Measurements from ENCODE around the gene SPEN.
"Not testable (repeated sequence)": the region's sequence is repeated elsewhere in the genome, so short reads cannot be mapped to it uniquely, and the experiment has no call there.

The SPEN gene

GRCh38 chr1:15847100-15847892, at the start of gene SPEN:
SPEN (plus strand) TSS chr1:15847707; CDS start chr1:15848068, 361 bp downstream.
- peak; percentile 99 for DNase-seq

- DNase-seq: no peak
These were observed 48.3 kb upstream of the SPEN start for GRCh38 chr1:15799004-15799867.

- DNase-seq: peak; percentile 53
These were observed 47.3 kb upstream of the SPEN start for GRCh38 chr1:15799928-15800835.

GRCh38 chr1:15802234-15802965, 45.1 kb upstream of the SPEN start:
- DNase-seq: no peak

- DNase-seq: no peak
These were observed 44.1 kb upstream of the SPEN start for GRCh38 chr1:15803380-15803779.

- no peak for DNase-seq
These were observed 43.4 kb upstream of the SPEN start for GRCh38 chr1:15804060-15804459.

- DNase-seq: no peak
These were observed 40.4 kb upstream of the SPEN start for GRCh38 chr1:15807121-15807520.

- DNase-seq: not testable (repeated sequence)
These were observed 40.0 kb upstream of the SPEN start, which contains the start of gene UQCRHL for GRCh38 chr1:15807549-15807948. UQCRHL (minus strand) TSS chr1:15807649; CDS start chr1:15807649, 0 bp downstream.

- no peak for DNase-seq
These were observed 38.6 kb upstream of the SPEN start for GRCh38 chr1:15808955-15809354.

GRCh38 chr1:15810073-15810472, 37.4 kb upstream of the SPEN start:
- DNase-seq: no peak

GRCh38 chr1:15816674-15817073, 30.8 kb upstream of the SPEN start:
- DNase-seq: no peak

GRCh38 chr1:15820478-15820877, 27.0 kb upstream of the SPEN start:
- DNase-seq: no peak

- DNase-seq: no peak
These were observed 21.7 kb upstream of the SPEN start for GRCh38 chr1:15825800-15826199.

- DNase-seq: no peak
These were observed 20.5 kb upstream of the SPEN start for GRCh38 chr1:15826810-15827507.

- not testable (repeated sequence) for DNase-seq
These were observed 19.9 kb upstream of the SPEN start for GRCh38 chr1:15827567-15827966.

- DNase-seq: not testable (repeated sequence)
These were observed 18.6 kb upstream of the SPEN start for GRCh38 chr1:15828931-15829330.

GRCh38 chr1:15830258-15830657, 17.2 kb upstream of the SPEN start:
- no peak for DNase-seq

GRCh38 chr1:15833069-15833679, 14.3 kb upstream of the SPEN start:
- DNase-seq: peak; percentile 32

GRCh38 chr1:15833842-15834405, 13.6 kb upstream of the SPEN start:
- DNase-seq: no peak

GRCh38 chr1:15834406-15835204, 12.9 kb upstream of the SPEN start:
- DNase-seq: peak; percentile 94

Data from femur (tissue), 1 donor.